ENCODE results near the gene TACR2. TPM values are rescaled to one million over a fixed set of nuclear protein-coding genes. Genes with fewer than 3 reads are reported as not detected.

TACR2 gene
- total RNA-seq, 2 experiments from 2014 or later = not detected

DNA sequence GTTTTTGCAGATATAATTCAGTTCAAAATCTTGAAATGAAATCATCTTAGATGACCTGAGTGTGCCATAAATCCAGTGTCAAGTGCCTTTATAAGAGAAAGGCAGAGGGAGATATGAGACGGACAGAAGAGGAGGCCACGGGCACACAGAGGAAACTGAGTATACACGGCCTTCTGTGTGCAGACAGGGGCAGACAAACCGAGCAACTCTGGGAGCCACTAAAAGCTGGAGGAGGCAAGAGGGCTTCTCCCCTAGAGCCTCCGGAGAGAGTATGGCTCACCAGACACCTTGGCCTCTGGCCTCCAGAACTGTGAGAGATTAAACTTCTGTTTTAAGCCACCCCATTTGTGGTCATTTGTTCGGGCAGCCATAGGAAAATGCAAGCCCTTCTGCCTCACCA is 47.2 kb upstream of the TACR2 start:
- H3K27me3 Mint-ChIP-seq = no peaks in the 10 kb centered on the region
- CTCF ChIA-PET = no interaction called here
- intact Hi-C loops (cut with micrococcal nuclease) = no loop called here
- TF ChIP-seq, protein P1, sequence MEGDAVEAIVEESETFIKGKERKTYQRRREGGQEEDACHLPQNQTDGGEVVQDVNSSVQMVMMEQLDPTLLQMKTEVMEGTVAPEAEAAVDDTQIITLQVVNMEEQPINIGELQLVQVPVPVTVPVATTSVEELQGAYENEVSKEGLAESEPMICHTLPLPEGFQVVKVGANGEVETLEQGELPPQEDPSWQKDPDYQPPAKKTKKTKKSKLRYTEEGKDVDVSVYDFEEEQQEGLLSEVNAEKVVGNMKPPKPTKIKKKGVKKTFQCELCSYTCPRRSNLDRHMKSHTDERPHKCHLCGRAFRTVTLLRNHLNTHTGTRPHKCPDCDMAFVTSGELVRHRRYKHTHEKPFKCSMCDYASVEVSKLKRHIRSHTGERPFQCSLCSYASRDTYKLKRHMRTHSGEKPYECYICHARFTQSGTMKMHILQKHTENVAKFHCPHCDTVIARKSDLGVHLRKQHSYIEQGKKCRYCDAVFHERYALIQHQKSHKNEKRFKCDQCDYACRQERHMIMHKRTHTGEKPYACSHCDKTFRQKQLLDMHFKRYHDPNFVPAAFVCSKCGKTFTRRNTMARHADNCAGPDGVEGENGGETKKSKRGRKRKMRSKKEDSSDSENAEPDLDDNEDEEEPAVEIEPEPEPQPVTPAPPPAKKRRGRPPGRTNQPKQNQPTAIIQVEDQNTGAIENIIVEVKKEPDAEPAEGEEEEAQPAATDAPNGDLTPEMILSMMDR (IDR thresholded peaks at IDR 0.05) = no peak
- ATAC-seq (no peak), DNase-seq (no peak)
- H3K27ac Mint-ChIP-seq = peak overlapping the region; percentile 13
- H3K4me1 Mint-ChIP-seq (ENCODE audit: low read depth) = peaks cover 11% of the 10 kb centered on the region
- POLR2A ChIA-PET = no interaction called here
- no peaks in the 10 kb centered on the region for H3K36me3 Mint-ChIP-seq (ENCODE audit: low read depth)
- H3K4me3 Mint-ChIP-seq = no peak overlapping the region
- H3K9me3 Mint-ChIP-seq = no peaks in the 10 kb centered on the region

DNA sequence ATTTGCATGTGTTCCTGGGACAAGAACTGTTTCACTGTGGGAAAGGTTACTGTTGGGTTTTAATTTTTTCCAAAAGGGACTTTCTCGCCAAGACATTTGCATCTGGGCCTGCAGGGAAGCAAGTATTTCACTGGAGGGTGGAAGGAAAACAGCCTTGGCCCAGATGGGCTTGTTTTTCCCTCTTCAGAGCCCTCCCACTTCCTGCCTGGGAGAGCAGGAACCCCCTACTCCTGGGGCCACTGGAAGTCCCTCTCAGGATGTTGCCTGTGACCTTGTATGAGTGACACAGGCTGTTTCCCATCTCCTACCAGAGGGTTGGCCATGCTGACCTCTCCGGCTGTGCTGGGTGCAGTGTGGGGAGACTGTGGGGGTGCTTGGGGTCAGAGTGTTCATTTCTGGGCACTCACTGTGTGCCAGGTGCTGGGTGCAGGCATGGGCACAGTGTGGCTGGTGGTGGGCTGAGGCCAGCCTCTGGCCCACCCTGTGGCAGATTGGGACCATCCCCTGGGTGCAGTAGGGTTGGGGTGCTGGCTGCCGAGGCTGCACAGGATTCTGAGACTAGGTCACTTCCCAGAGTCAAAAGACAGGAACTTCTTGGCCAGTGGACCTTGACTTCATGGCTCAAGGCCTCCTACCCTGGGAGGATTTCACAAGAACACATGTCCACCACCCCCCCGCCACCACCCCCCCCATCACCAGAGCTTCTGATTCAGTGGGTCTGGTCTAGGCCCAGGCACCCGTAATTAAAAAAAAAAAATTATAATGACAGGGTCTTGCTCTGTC is 44.7 kb upstream of the TACR2 start:
- Mint-ChIP-seq H3K4me1 (ENCODE audit: low read depth) (peaks cover 18% of the 10 kb centered on the region), H3K4me3 (no peak overlapping the region), H3K27me3 (no peaks in the 10 kb centered on the region), H3K27ac (peak overlapping the region; percentile 37), H3K36me3 (ENCODE audit: low read depth) (no peaks in the 10 kb centered on the region), H3K9me3 (no peaks in the 10 kb centered on the region)
- ChIA-PET CTCF (interaction anchor here (1.4 kb wide), 1 partner anchor 11 kb away, joined by 5 read pairs; the partner anchor contains the start of gene TSPAN15), POLR2A (no interaction called here)
- TF ChIP-seq, protein P1 (IDR thresholded peaks at IDR 0.05) = no peak
- intact Hi-C loops (cut with micrococcal nuclease) = no loop called here
- ATAC-seq (no peak), DNase-seq (no peak)

DNA sequence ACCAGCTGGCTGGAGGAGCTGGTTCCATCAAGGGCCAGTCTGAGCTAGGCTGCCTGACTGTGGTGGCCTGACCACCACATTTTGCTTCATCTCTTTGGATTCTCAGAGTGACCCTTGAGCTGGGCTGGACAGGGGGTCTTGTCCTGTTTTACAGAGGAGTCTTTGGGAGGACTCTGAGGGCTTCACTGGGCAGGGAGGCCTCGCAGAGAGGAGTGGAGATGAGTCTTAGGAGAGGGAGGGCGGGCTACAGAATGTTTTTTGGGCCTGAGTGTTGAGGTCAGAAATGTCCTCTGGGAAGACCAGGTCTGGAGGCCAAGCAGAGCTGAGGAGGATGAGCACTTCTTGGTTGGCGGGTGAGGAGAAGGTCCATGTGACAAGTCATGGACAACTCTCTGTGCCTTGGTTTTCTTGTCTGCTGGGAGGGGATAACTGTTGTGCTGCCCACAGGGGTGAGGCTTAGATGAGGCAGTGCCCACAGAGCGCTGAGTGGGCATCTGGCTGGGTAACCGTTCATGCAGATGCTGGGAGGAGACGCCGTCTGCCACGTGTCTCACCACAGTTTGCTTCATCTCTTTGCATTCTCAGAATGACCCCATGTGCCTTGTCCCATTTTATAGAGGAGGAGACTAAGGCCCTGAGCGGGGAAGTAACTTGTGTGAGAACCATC is 44.0 kb upstream of the TACR2 start:
- Mint-ChIP-seq H3K9me3 (no peaks in the 10 kb centered on the region), H3K4me3 (no peak overlapping the region), H3K4me1 (ENCODE audit: low read depth) (peaks cover 18% of the 10 kb centered on the region), H3K27ac (peak overlapping the region; percentile 37), H3K36me3 (ENCODE audit: low read depth) (no peaks in the 10 kb centered on the region), H3K27me3 (no peaks in the 10 kb centered on the region)
- ATAC-seq (no peak), DNase-seq (no peak)
- ChIA-PET CTCF (interaction anchor here (1.2 kb wide), 1 partner anchor 10 kb away, joined by 3 read pairs; the partner anchor contains the start of gene TSPAN15), POLR2A (no interaction called here)
- TF ChIP-seq, protein P1 (IDR thresholded peaks at IDR 0.05) = no peak
- intact Hi-C loops (cut with micrococcal nuclease) = no loop called here

DNA sequence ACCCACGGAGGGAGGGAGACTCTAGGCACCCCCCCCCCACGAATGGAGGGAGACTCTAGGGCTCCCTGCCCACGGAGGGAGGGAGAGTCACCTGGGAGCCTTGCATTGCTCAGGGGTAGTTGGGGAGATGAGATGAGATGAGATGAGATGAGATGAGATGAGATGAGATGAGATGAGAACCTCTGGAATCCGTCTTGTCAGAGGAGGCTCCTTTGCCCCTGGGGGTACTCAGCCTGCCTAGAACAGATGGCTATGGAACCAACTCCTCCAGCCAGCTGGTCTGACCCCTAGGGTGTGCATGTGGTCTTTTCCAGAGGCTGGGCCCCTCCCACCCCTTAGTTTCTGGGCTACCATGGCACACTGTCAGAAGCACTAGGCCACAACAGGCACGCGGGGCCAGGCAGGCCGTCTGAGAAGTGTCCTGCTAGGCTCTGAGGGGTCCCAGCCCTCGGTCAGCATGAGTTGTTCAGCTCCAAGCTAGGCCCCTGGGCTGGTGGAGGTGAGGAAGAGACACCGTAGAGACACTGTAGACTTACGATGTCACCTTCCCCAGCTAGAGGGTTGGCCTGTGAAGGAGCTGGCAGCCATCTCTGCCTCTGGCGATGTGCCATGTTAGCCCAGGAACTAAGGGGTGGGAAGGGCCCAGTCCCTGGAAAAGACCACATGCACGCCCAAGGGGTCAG is 43.3 kb upstream of the TACR2 start:
- ATAC-seq = no peak
- POLR2A ChIA-PET = no interaction called here
- Mint-ChIP-seq H3K9me3 (no peaks in the 10 kb centered on the region), H3K4me1 (ENCODE audit: low read depth) (peaks cover 13% of the 10 kb centered on the region), H3K36me3 (ENCODE audit: low read depth) (no peaks in the 10 kb centered on the region), H3K4me3 (no peak overlapping the region), H3K27me3 (no peaks in the 10 kb centered on the region), H3K27ac (no peak overlapping the region)
- TF ChIP-seq, protein P1 (IDR thresholded peaks at IDR 0.05) = no peak
- DNase-seq = no peak
- intact Hi-C loops (cut with micrococcal nuclease) = loop anchor here (5.0 kb wide), 1 partner anchor 47 kb away; no protein-coding TSS in a partner anchor
- CTCF ChIA-PET = interaction anchor here (1.0 to 1.2 kb wide), 2 partner anchors 9 to 47 kb away, joined by 3 to 4 read pairs; partner anchors contain the start of gene TSPAN15
